BJ (cell line): ENCODE measurements around the gene VWA2. TPM values are rescaled to one million over a fixed set of nuclear protein-coding genes. Genes with fewer than 3 reads are reported as not detected.

ENCODE experiments used
- CTCF ChIA-PET: fragments of 350-600 bp; formaldehyde crosslinking; extraction: SDS; loops from one replicate; lab custom pipeline; 2021; ENCODE audit warnings: antibody characterized with exemption, inconsistent platforms; lab: Yijun Ruan, JAX
- POLR2A ChIA-PET: fragments of 300-600 bp; sonication (Branson Sonifier 250); formaldehyde crosslinking; extraction: SDS; loops from one replicate; lab custom pipeline; 2021; ENCODE audit warnings: antibody characterized with exemption; lab: Charles Lee
- DNase-seq: peaks from one replicate; pipeline ENCODE4 v3.0.0-alpha.2; 2011; ENCODE audit warnings: low read depth
- H3K27me3 ChIP-seq: 2 replicates; pipeline ENCODE4 v1.6.0; 2011; ENCODE audit warnings: low read length; ENCODE audit not compliant: control insufficient read depth, insufficient read depth
- H3K36me3 ChIP-seq: 2 replicates; pipeline ENCODE4 v1.5.1; 2011; ENCODE audit warnings: low read length; ENCODE audit not compliant: control insufficient read depth, insufficient read depth
- H3K4me3 ChIP-seq: 2 replicates; pipeline ENCODE4 v1.5.1; 2011; ENCODE audit warnings: low read depth, mild to moderate bottlenecking, control low read depth, low read length
- CTCF ChIP-seq: IDR thresholded peaks from 2 replicates; pipeline ENCODE4 v1.5.1; 2011; ENCODE audit warnings: low read depth, mild to moderate bottlenecking, control low read depth, inconsistent platforms, low read length, moderate library complexity; ENCODE audit not compliant: insufficient read depth
- polyA plus RNA-seq: library from polyadenylated mRNA; depleted of rRNA; stranded (reverse); fragments of >200 nt; gene quantifications from 2 replicates; pipeline ENCODE4 v1.2.3, GENCODE V29; 2011

VWA2 gene
- polyA plus RNA-seq, 1 experiment, result 0.07 TPM

GRCh38 chr10:114281461-114281860 lies 42.4 kb downstream of the VWA2 start:
- Histone ChIP-seq H3K27me3 (peaks cover 9% of the 10 kb centered on the region), H3K36me3 (no peaks in the 10 kb centered on the region), H3K4me3 (no peak overlapping the region)
- ChIA-PET POLR2A (no interaction called here), CTCF (interaction anchor here (1.3 to 1.6 kb wide), 2 partner anchors 15 to 23 kb away, joined by 3 to 6 read pairs; no protein-coding TSS in a partner anchor)
- DNase-seq, result no peak
- TF ChIP-seq CTCF, result no peak

GRCh38 chr10:114282526-114282925 lies 43.5 kb downstream of the VWA2 start:
- TF ChIP-seq CTCF, result no peak
- no peak for DNase-seq
- H3K36me3 ChIP-seq, result no peaks in the 10 kb centered on the region
- peaks cover 9% of the 10 kb centered on the region for H3K27me3 ChIP-seq
- CTCF ChIA-PET, result interaction anchor here (1.2 to 1.6 kb wide), 2 partner anchors 16 to 22 kb away, joined by 3 read pairs; no protein-coding TSS in a partner anchor
- POLR2A ChIA-PET, result no interaction called here
- no peak overlapping the region for H3K4me3 ChIP-seq

- Histone ChIP-seq H3K27me3 (peaks cover 9% of the 10 kb centered on the region), H3K36me3 (no peaks in the 10 kb centered on the region), H3K4me3 (no peak overlapping the region)
- CTCF ChIA-PET, result interaction anchor here (1.2 kb wide), 2 partner anchors 21 kb away, joined by 3 read pairs; no protein-coding TSS in a partner anchor
- no peak for TF ChIP-seq CTCF
- DNase-seq, result no peak
- POLR2A ChIA-PET, result no interaction called here
Measured at GRCh38 chr10:114283091-114283490, 44.0 kb downstream of the VWA2 start.

- peaks cover 4% of the 10 kb centered on the region for H3K27me3 ChIP-seq
- ChIA-PET CTCF (interaction anchor here (1.2 kb wide), 1 partner anchor 21 kb away, joined by 3 read pairs; no protein-coding TSS in a partner anchor), POLR2A (no interaction called here)
- H3K36me3 ChIP-seq, result no peaks in the 10 kb centered on the region
- no peak for TF ChIP-seq CTCF
- DNase-seq, result no peak
- no peak overlapping the region for H3K4me3 ChIP-seq
Measured at GRCh38 chr10:114283535-114284234, 44.6 kb downstream of the VWA2 start.

DNA sequence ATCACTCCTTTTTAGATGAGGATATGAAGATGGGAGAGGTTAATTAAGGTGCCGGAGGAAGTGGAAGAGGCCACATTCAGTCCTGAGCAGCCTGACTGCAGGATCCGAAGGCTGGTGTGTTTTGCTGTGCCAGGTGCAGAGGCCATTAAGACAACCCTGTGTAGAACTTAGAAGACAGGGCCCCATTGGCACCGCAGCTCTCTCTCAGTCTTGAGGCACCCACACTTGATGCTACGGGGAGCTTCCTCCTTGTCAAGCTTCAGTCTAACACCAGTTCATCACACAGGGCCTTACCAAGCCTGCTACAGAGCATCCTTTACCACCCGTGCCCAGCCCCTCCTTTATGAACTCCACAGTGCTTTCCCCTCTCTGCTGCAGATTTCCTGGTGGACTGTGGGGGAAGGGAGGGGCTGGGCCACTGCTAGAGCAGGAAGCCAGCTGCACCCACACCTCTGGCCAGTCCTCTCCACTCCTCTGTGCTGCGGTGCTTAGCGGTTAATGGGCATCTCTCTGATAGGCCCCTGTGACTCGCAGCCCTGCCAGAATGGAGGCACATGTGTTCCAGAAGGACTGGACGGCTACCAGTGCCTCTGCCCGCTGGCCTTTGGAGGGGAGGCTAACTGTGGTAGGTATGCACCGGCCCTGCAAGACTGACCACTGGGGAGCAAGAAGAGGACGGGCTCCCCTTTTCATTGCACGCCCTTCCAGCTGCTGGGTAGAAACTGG lies 45.5 kb downstream of the VWA2 start:
- ChIA-PET POLR2A (no interaction called here), CTCF (interaction anchor here (0.9 to 1.2 kb wide), 3 partner anchors 14 to 20 kb away, joined by 3 to 5 read pairs (median 4); no protein-coding TSS in a partner anchor)
- Histone ChIP-seq H3K27me3 (peaks cover 3% of the 10 kb centered on the region), H3K4me3 (no peak overlapping the region), H3K36me3 (no peaks in the 10 kb centered on the region)
- no peak for TF ChIP-seq CTCF
- no peak for DNase-seq
